Stimulated activated naive CD8-positive, alpha-beta T cell treated with anti-CD3 and anti-CD28 coated beads, Interleukin-15, amount 100 ng/mL, for 72 hours (primary cell): ENCODE results near the gene DSE.

Source experiments
- ATAC-seq: fragments of 150-1000 bp; cut with Tn5 transposase; 2 replicates; pipeline ENCODE4 v1.10.0; 2021; ENCODE audit warnings: mild to moderate bottlenecking, moderate library complexity
- DNase-seq, 2 donors: peaks; one replicate each; pipeline ENCODE4 v3.0.0; 2021 to 2022
- H3K27ac Mint-ChIP-seq, 2 donors: one replicate each; pipeline ENCODE4 v1.8.0; 2022; ENCODE audit warnings: mild to moderate bottlenecking in 2 of 2, mixed read lengths in 2 of 2, moderate library complexity in 2 of 2
- H3K27me3 Mint-ChIP-seq: one replicate; pipeline ENCODE4 v1.8.0; 2022; ENCODE audit warnings: mixed read lengths
- H3K4me1 Mint-ChIP-seq: one replicate; pipeline ENCODE4 v1.8.0; 2022; ENCODE audit warnings: mild to moderate bottlenecking, mixed read lengths
- H3K4me3 Mint-ChIP-seq, 2 donors: one replicate each; pipeline ENCODE4 v1.8.0; 2022; ENCODE audit warnings: mild to moderate bottlenecking in 2 of 2, mixed read lengths in 2 of 2, moderate library complexity in 1 of 2
- H3K9me3 Mint-ChIP-seq, 2 donors: one replicate each; pipeline ENCODE4 v1.8.0; 2022; ENCODE audit warnings: mixed read lengths in 2 of 2

The DSE gene

GRCh38 chr6:116409756-116410155 is 39.0 kb downstream of the DSE start:
- no peak overlapping the region for H3K27ac Mint-ChIP-seq
- no peak overlapping the region for H3K4me3 Mint-ChIP-seq
- ATAC-seq (no peak), DNase-seq (no peak)
- no peaks in the 10 kb centered on the region for H3K4me1 Mint-ChIP-seq
- H3K27me3 Mint-ChIP-seq: no peaks in the 10 kb centered on the region
- H3K9me3 Mint-ChIP-seq: no peaks in the 10 kb centered on the region

DNA sequence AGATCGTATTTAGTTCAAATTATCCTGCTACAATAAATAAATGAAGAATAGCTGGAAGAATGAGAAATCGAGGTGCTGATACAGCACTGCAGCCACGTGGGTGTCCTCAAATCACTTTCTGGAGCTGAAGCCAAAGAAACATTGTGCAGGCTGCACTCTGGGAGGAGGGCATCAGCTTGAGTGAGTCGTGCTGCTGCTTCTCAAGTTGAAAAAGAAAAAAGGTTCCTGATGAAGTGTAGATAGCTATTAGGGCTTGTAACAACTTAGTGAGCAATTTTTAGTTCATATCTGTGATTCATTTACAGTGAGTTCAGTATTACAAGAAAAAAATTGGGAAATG is 40.5 kb downstream of the DSE start:
- no peak overlapping the region for H3K27ac Mint-ChIP-seq
- no peaks in the 10 kb centered on the region for H3K9me3 Mint-ChIP-seq
- H3K4me1 Mint-ChIP-seq: no peaks in the 10 kb centered on the region
- H3K27me3 Mint-ChIP-seq: no peaks in the 10 kb centered on the region
- DNase-seq: no peak
- H3K4me3 Mint-ChIP-seq: no peak overlapping the region
- ATAC-seq: no peak

DNA sequence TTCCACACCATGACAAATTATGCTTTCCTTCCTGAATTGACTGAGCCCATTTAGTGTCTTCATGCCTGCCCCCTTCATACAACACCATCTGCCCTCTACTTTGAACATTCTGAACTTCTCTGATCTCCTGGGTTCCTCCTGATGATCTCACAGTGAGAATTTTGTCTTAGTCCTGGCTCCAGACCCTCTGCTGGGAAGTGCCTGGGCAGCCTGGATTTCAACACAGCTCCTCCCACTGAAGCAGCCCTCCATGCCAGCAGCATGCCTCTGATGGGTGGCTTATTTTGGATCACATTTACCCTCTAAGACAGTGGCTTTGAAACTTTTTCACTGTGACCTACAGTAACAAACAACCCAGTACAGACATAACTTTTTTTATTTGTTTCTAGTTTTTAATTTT is 41.5 kb downstream of the DSE start:
- H3K4me3 Mint-ChIP-seq: no peak overlapping the region
- no peak overlapping the region for H3K27ac Mint-ChIP-seq

DNA sequence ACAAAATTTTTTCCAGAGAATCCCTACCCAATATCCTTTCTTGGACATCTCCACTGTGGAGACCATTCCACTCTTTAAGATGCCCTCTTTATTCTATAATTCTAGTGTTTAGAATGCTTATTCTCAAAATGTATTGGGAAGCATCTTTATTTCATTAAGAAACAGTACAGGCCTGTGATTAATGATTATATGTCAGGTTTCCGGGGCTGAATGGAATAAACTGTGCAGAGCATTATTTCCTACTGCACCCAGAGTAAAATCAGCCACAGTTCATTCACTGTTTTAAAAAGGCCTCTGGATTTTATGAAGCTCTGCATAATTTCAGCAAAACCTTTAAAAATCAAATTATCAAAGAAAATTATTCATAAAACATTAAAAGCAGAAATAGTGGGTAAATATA is 42.6 kb downstream of the DSE start:
- no peaks in the 10 kb centered on the region for H3K4me1 Mint-ChIP-seq
- H3K9me3 Mint-ChIP-seq: no peaks in the 10 kb centered on the region
- DNase-seq (no peak), ATAC-seq (no peak)
- no peak overlapping the region for H3K4me3 Mint-ChIP-seq
- H3K27me3 Mint-ChIP-seq: no peaks in the 10 kb centered on the region
- H3K27ac Mint-ChIP-seq: no peak overlapping the region

More for the DNA sequence above, 41.5 kb downstream of the DSE start:
- Mint-ChIP-seq H3K4me1 (no peaks in the 10 kb centered on the region), H3K27me3 (no peaks in the 10 kb centered on the region), H3K9me3 (no peaks in the 10 kb centered on the region)
- ATAC-seq: no peak
- DNase-seq: no peak

- ATAC-seq (no peak), DNase-seq (no peak)
- H3K27me3 Mint-ChIP-seq: no peaks in the 10 kb centered on the region
- H3K4me1 Mint-ChIP-seq: no peaks in the 10 kb centered on the region
- H3K27ac Mint-ChIP-seq: peak overlapping the region in 1 of 2 donors; percentile 34
- H3K4me3 Mint-ChIP-seq: no peak overlapping the region
- no peaks in the 10 kb centered on the region for H3K9me3 Mint-ChIP-seq
These were observed 46.9 kb downstream of the DSE start for GRCh38 chr6:116417661-116418060.

GRCh38 chr6:116419069-116419786 is 48.5 kb downstream of the DSE start:
- Mint-ChIP-seq H3K4me3 (no peak overlapping the region), H3K27me3 (no peaks in the 10 kb centered on the region), H3K27ac (no peak overlapping the region), H3K9me3 (no peaks in the 10 kb centered on the region), H3K4me1 (no peaks in the 10 kb centered on the region)
- ATAC-seq: no peak
- DNase-seq: no peak

GRCh38 chr6:116420341-116420740 is 49.6 kb downstream of the DSE start:
- H3K27ac Mint-ChIP-seq: no peak overlapping the region

GRCh38 chr6:116422238-116422637 is 51.5 kb downstream of the DSE start:
- H3K4me3 Mint-ChIP-seq: no peak overlapping the region
- ATAC-seq (no peak), DNase-seq (no peak)
- no peaks in the 10 kb centered on the region for H3K27me3 Mint-ChIP-seq
- H3K4me1 Mint-ChIP-seq: no peaks in the 10 kb centered on the region
- no peaks in the 10 kb centered on the region for H3K9me3 Mint-ChIP-seq
- H3K27ac Mint-ChIP-seq: no peak overlapping the region

More at GRCh38 chr6:116420341-116420740, 49.6 kb downstream of the DSE start:
- Mint-ChIP-seq H3K4me3 (no peak overlapping the region), H3K4me1 (no peaks in the 10 kb centered on the region), H3K27me3 (no peaks in the 10 kb centered on the region), H3K9me3 (no peaks in the 10 kb centered on the region)
- no peak for DNase-seq
- no peak for ATAC-seq

DNA sequence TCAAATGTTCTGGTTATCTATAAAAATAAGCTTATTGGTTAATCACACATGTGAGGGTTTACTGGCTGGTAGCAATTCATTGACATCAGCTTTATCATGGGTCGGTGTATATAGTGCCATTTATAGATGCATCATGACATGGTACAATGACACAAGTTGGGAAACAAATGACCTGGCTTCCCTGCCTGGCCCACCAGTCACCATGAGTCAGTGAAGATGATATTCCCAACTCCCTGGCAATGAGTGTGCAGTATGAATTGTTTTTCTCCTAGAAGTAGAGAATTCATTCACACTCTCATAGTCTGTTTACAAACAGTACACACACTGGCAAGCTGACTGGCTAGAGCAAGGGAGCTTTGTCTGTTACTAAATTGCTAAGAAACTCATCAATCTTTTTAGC is 53.3 kb downstream of the DSE start:
- no peak overlapping the region for H3K4me3 Mint-ChIP-seq
- DNase-seq: no peak
- no peaks in the 10 kb centered on the region for H3K9me3 Mint-ChIP-seq
- no peaks in the 10 kb centered on the region for H3K4me1 Mint-ChIP-seq
- no peak for ATAC-seq
- H3K27me3 Mint-ChIP-seq: no peaks in the 10 kb centered on the region
- H3K27ac Mint-ChIP-seq: no peak overlapping the region

DNA sequence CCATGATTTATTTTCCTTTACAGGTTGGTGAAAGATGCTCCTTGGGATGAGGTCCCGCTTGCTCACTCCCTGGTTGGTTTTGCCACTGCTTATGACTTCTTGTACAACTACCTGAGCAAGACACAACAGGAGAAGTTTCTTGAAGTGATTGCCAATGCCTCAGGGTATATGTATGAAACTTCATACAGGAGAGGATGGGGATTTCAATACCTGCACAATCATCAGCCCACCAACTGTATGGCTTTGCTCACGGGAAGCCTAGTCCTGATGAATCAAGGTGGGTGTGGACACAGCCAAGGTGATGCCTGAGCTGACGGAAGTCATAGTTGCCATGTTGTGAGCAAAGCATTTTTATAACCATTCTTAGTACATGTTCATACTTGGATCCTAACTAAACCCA is 55.8 kb downstream of the DSE start:
- Mint-ChIP-seq H3K27me3 (no peaks in the 10 kb centered on the region), H3K4me1 (no peaks in the 10 kb centered on the region), H3K4me3 (no peak overlapping the region), H3K27ac (no peak overlapping the region), H3K9me3 (no peaks in the 10 kb centered on the region)
- ATAC-seq (no peak), DNase-seq (no peak)

- DNase-seq: no peak
These were observed 58.4 kb downstream of the DSE start for GRCh38 chr6:116429111-116429510.

DNA sequence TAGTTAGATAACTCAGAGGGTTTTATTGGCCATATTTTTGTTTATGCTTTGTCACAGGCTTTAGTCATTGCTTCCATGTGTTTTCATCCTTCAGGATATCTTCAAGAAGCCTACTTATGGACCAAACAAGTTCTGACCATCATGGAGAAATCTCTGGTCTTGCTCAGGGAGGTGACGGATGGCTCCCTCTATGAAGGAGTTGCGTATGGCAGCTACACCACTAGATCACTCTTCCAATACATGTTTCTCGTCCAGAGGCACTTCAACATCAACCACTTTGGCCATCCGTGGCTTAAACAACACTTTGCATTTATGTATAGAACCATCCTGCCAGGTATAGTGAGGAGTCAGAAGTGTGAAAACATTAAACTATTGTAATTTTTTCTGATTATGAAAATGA is 60.1 kb downstream of the DSE start:
- H3K27ac Mint-ChIP-seq: no peak overlapping the region
- no peaks in the 10 kb centered on the region for H3K27me3 Mint-ChIP-seq
- DNase-seq (no peak), ATAC-seq (no peak)
- H3K9me3 Mint-ChIP-seq: no peaks in the 10 kb centered on the region
- no peak overlapping the region for H3K4me3 Mint-ChIP-seq
- H3K4me1 Mint-ChIP-seq: no peaks in the 10 kb centered on the region

More at GRCh38 chr6:116429111-116429510, 58.4 kb downstream of the DSE start:
- Mint-ChIP-seq H3K9me3 (no peaks in the 10 kb centered on the region), H3K4me3 (no peak overlapping the region), H3K27ac (no peak overlapping the region), H3K27me3 (no peaks in the 10 kb centered on the region), H3K4me1 (no peaks in the 10 kb centered on the region)
- no peak for ATAC-seq

DNA sequence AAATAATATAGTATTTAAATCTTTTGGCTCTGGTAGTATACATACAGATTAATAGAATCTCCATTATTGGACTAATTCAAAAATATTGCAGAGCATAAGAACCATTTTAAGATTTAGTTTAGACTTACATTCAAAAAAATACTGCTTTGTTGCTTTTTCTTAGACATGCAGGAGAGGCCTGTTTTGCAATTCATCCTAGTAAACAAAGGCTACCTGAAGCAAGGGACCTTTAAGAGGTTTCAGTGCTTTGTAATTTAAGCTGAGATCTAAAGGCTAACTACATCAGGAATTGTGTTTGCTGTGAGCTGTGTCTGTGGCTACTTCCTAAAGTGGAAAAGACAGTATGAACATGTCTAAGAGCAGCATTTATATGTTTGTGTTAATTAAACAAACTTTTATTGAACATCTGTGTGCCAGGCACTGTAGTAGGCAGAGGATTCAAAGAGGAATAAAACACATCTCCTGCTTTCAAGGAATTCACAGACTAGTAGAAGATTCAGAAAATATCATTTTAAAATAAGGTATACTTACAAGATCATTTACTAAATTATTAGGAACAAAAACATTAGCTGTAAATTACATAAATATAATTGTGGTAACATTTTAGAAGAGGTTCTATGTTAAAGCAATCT is 61.3 kb downstream of the DSE start:
- ATAC-seq (no peak), DNase-seq (no peak)
- Mint-ChIP-seq H3K27me3 (no peaks in the 10 kb centered on the region), H3K4me1 (no peaks in the 10 kb centered on the region), H3K27ac (no peak overlapping the region), H3K9me3 (no peaks in the 10 kb centered on the region), H3K4me3 (no peak overlapping the region)

GRCh38 chr6:116433206-116433712 is 62.5 kb downstream of the DSE start:
- no peaks in the 10 kb centered on the region for H3K9me3 Mint-ChIP-seq
- no peaks in the 10 kb centered on the region for H3K4me1 Mint-ChIP-seq
- no peak overlapping the region for H3K4me3 Mint-ChIP-seq
- no peak overlapping the region for H3K27ac Mint-ChIP-seq
- no peaks in the 10 kb centered on the region for H3K27me3 Mint-ChIP-seq
- ATAC-seq (no peak), DNase-seq (no peak)

GRCh38 chr6:116434056-116434725 is 63.4 kb downstream of the DSE start:
- DNase-seq (no peak), ATAC-seq (no peak)
- Mint-ChIP-seq H3K9me3 (no peaks in the 10 kb centered on the region), H3K4me3 (no peak overlapping the region), H3K4me1 (no peaks in the 10 kb centered on the region), H3K27me3 (no peaks in the 10 kb centered on the region), H3K27ac (no peak overlapping the region)

DNA sequence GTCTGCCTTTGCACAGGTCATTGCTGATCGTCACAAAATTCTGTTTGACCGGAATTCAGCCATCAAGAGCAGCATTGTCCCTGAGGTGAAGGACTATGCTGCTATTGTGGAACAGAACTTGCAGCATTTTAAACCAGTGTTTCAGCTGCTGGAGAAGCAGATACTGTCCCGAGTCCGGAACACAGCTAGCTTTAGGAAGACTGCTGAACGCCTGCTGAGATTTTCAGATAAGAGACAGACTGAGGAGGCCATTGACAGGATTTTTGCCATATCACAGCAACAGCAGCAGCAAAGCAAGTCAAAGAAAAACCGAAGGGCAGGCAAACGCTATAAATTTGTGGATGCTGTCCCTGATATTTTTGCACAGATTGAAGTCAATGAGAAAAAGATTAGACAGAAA is 65.8 kb downstream of the DSE start:
- ATAC-seq (no peak), DNase-seq (no peak)
- no peaks in the 10 kb centered on the region for H3K27me3 Mint-ChIP-seq
- H3K9me3 Mint-ChIP-seq: no peaks in the 10 kb centered on the region
- no peak overlapping the region for H3K27ac Mint-ChIP-seq
- no peaks in the 10 kb centered on the region for H3K4me1 Mint-ChIP-seq
- H3K4me3 Mint-ChIP-seq: no peak overlapping the region
